Mucosa of descending colon (tissue), 3 donors: ENCODE data around the gene PRTFDC1. TPM values are rescaled to one million over a fixed set of nuclear protein-coding genes. Genes with fewer than 3 reads are reported as not detected.
A peak's percentile ranks its signal among the peaks of the same experiment; 100 is the strongest.

ENCODE experiments used
- ATAC-seq: fragments of 200-7000 bp; cut with Tn5 transposase; one replicate; pipeline ENCODE4 v1.9.1; 2020; ENCODE audit warnings: mild to moderate bottlenecking, moderate library complexity
- DNase-seq, 3 donors: peaks; one replicate each; pipeline ENCODE4 v3.0.0-alpha.2; 2020
- H3K36me3 ChIP-seq: fragments of 200-600 bp; one replicate; pipeline ENCODE4 v1.8.0; 2021; ENCODE audit warnings: low read depth, mild to moderate bottlenecking
- H3K4me1 ChIP-seq: fragments of 200-600 bp; one replicate; pipeline ENCODE4 v1.8.0; 2021; ENCODE audit warnings: low read depth, mild to moderate bottlenecking
- H3K4me3 ChIP-seq: fragments of 200-600 bp; one replicate; pipeline ENCODE4 v1.8.0; 2021; ENCODE audit warnings: mild to moderate bottlenecking
- H3K9me3 ChIP-seq: fragments of 200-600 bp; one replicate; pipeline ENCODE4 v1.8.0; 2021; ENCODE audit warnings: mild to moderate bottlenecking
- intact Hi-C, 2 donors: fragments of 100-400 bp; cut with DNase I in 1 of 2; cut with micrococcal nuclease in 1 of 2; formaldehyde crosslinking; loops; one replicate each; pipeline versions ENCODE4 v1.11.0 to v1.11.1; 2022; cut with DNase I, micrococcal nuclease
- total RNA-seq, 3 donors: library from RNA; stranded (reverse); fragmentation: NEBNext Ultra II Directional in 2 of 3; extraction: Animal tissue kit (Norgen Biotek cat#: 25700) in 2 of 3; gene quantifications; one replicate each; pipeline versions ENCODE4 v1.2.1 to v1.2.4, GENCODE V29; 2021 to 2023
- TF ChIP-seq, protein P1 (sequence below): fragments of 200-600 bp; IDR thresholded peaks from one replicate; pipeline ENCODE4 v1.8.0; 2022; ENCODE audit warnings: antibody characterized with exemption, mild to moderate bottlenecking
- donor health status: DM: no; HTN: no; CAD: no; lungs with moderate emphysema.
- donor health status: DM: no; HTN: no; CAD: no.
- donor health status: DM: no; HTN: yes; CAD: no.

PRTFDC1 gene
- total RNA-seq, 3 donors from 2014 or later = 6.1 to 11.9 (median 6.9) TPM

DNA sequence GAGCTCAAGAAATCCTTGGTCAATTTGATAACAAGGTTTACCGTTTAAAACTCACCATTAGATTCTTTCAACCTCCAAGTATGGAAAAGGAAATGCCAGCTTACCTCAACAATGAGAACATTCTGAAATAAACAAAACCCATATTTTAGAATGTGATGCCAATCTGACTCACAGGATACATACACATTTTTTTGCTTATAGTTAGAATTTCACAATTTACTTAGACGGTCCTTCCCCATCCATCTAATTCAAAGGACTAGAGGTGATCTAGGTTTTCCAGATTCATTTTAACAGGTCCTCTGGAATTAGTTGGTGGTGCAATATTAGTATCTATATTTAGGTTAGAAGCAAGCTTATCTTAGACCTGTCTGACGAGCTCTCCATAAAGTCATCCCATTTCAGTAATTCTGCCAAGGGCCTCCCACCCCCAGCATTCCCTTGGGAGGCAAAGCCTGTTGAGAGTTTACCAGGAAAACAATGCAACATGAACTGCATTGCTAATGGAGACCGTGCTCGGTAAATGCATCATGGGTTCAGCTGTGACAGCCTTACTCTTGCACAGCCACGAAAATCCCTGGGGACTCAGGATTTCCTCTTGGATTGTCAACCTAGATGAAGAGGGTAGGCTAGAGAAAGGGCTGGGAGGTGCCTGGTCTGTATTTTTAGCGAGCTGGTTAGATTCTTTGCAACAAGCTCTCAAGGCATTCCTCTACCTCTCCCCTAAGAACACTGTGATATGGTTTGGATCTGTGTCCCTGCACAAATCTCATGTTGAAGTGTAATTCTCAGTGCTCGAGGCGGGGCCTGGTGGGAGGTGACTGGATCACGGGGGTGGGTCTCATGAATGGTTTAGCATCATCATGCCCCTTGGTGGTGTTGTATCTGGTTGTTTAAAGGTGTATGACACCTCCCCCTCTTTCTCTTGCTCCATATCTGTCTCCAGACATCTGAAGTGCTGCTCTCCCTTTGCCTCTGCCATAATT, 93.8 kb downstream of the PRTFDC1 start:
- H3K4me3 ChIP-seq = no peak overlapping the region
- H3K9me3 ChIP-seq = no peaks in the 10 kb centered on the region
- H3K36me3 ChIP-seq = no peaks in the 10 kb centered on the region
- ATAC-seq (no peak), DNase-seq (no peak)
- intact Hi-C loops = no loop called here
- TF ChIP-seq, protein P1, sequence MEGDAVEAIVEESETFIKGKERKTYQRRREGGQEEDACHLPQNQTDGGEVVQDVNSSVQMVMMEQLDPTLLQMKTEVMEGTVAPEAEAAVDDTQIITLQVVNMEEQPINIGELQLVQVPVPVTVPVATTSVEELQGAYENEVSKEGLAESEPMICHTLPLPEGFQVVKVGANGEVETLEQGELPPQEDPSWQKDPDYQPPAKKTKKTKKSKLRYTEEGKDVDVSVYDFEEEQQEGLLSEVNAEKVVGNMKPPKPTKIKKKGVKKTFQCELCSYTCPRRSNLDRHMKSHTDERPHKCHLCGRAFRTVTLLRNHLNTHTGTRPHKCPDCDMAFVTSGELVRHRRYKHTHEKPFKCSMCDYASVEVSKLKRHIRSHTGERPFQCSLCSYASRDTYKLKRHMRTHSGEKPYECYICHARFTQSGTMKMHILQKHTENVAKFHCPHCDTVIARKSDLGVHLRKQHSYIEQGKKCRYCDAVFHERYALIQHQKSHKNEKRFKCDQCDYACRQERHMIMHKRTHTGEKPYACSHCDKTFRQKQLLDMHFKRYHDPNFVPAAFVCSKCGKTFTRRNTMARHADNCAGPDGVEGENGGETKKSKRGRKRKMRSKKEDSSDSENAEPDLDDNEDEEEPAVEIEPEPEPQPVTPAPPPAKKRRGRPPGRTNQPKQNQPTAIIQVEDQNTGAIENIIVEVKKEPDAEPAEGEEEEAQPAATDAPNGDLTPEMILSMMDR = no peak
- no peaks in the 10 kb centered on the region for H3K4me1 ChIP-seq

DNA sequence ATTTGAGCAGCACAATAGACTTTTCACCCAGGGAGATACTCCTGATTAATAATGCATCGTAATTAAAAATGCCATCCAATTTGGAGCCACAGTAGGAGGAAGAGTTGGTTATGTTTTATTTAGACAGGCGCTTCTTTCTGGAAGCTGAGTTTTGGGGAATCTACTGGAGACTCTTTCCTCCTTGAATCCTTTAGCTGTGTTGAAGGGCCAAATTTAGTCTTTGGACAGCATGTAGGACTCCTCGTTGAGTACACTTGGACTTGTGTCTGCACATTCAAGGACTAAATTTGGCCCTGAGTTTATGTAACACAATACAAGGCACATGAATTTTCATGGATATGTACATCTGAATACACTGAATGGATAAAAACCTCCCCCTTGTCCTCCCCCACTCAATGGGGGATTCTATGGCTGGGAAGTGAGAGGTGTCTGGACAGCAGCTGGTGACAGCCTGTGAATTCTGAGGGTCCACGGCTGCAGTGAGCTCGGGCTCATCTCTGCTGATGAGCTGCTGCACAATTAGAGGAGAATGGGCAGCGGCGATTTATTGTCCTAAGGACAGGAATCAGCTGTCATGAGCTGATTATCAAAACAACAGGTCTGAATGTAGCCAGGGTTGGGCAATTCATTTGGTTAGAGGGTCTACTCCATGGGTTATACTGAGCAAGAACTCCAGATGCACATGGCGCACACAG, 95.2 kb downstream of the PRTFDC1 start:
- intact Hi-C loops = no loop called here
- no peak for ATAC-seq
- Histone ChIP-seq H3K4me1 (no peaks in the 10 kb centered on the region), H3K36me3 (no peaks in the 10 kb centered on the region), H3K4me3 (no peak overlapping the region), H3K9me3 (no peaks in the 10 kb centered on the region)
- no peak for DNase-seq
- TF ChIP-seq, protein P1 = no peak

DNA sequence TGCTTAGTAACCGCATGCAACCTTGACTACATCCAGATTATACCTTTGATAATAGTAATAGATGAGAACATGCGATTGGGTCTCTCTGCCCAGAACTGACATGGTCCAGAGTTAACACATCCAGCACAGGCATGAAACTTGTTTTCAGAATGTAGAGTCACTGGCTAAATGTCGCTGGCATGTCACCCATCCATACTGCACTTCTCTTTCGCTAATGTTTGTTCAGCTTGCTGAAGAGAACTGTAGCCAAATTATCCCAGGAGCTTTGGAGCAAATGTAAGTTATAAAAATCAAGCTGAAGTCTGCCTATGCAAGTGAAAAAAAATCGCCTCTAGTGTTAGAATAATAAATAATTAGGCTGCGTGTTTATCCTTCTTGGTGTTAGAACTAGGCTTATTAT, 98.2 kb downstream of the PRTFDC1 start:
- ATAC-seq (no peak), DNase-seq (no peak)
- Histone ChIP-seq H3K4me1 (peaks cover 9% of the 10 kb centered on the region), H3K4me3 (no peak overlapping the region), H3K9me3 (no peaks in the 10 kb centered on the region), H3K36me3 (no peaks in the 10 kb centered on the region)
- intact Hi-C loops = no loop called here
- TF ChIP-seq, protein P1 = no peak

DNA sequence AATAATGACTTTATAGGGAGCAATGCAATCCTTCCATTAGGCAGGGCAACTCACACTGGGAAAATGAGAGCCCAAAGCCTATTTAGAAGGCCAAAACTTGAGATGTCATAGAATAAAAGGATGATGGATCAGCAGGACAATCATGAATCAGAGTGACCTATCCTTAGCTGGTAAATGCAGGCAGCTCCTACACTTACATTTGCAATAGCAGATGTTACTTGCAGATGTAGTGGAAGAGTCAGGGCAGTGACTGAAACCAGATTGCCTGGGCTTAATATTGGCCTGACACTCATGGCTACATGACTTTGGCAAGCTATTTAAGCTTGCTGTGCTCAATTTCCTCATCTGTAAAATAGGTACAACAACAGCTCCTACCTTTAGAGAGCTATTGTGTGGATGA, 98.7 kb downstream of the PRTFDC1 start:
- TF ChIP-seq, protein P1 = no peak
- ATAC-seq = no peak
- Histone ChIP-seq H3K4me3 (no peak overlapping the region), H3K4me1 (peaks cover 15% of the 10 kb centered on the region), H3K9me3 (no peaks in the 10 kb centered on the region), H3K36me3 (no peaks in the 10 kb centered on the region)
- DNase-seq = no peak
- intact Hi-C loops = no loop called here

DNA sequence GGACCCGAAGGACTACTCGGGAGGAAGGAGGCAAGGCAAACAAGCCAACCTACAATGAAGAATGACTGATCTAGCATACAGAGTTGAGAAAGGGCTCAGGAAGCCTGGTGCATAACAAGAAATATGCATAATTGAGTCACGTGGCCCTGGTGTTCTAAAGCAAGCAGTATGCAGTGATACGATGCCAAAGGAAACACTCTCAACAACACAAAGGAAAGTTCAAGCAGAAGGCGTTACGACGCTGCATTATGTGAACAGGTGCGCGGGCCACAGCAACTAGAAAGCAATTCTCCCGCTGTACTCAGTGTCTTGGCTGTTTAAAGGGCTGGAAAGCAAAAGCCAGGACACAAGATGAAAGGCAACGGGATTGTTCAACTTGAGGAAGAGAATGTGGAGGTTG, 100.8 kb downstream of the PRTFDC1 start:
- TF ChIP-seq, protein P1 = no peak
- Histone ChIP-seq H3K4me3 (no peak overlapping the region), H3K9me3 (no peaks in the 10 kb centered on the region), H3K4me1 (peaks cover 17% of the 10 kb centered on the region), H3K36me3 (no peaks in the 10 kb centered on the region)
- intact Hi-C loops = no loop called here
- DNase-seq (peak; percentile 42 to 69 (median 56)), ATAC-seq (peak; percentile 87)
